HEK293 (cell line): Measurements from ENCODE around the gene ANO2.

Experiments
- CTCF ChIA-PET: fragments of 350-600 bp; formaldehyde crosslinking; extraction: SDS; loops from one replicate; lab custom pipeline; 2021; ENCODE audit warnings: antibody characterized with exemption; lab: Yijun Ruan, JAX
- POLR2A ChIA-PET: fragments of 300-600 bp; formaldehyde crosslinking; extraction: SDS; loops from one replicate; lab custom pipeline; 2020; ENCODE audit warnings: antibody characterized with exemption, inconsistent platforms; lab: Yijun Ruan, JAX
- H3K27ac ChIP-seq: fragments of 200-500 bp; sonication (Bioruptor generic); 2 replicates; pipeline ENCODE4 v1.5.1; 2014; ENCODE audit warnings: low read depth, low read length, control low read depth, inconsistent platforms; ENCODE audit errors: extremely low read depth
- H3K36me3 ChIP-seq, 2 experiments: fragments of 200-500 bp in 1 of 2; sonication (Bioruptor generic) in 1 of 2; 1 replicate in 1 of 2; 2 replicates in 1 of 2; pipeline ENCODE4 v1.5.1; 2014 to 2017; ENCODE audit warnings: inconsistent platforms in 2 of 2, low read length in 2 of 2; ENCODE audit not compliant: control insufficient read depth in 2 of 2, insufficient read depth in 1 of 2
- H3K4me1 ChIP-seq: fragments of 200-500 bp; sonication (Bioruptor generic); 2 replicates; pipeline ENCODE4 v1.5.1; 2014; ENCODE audit warnings: mild to moderate bottlenecking, low read length, inconsistent platforms; ENCODE audit not compliant: control insufficient read depth, insufficient read depth
- H3K4me3 ChIP-seq: 2 replicates; pipeline ENCODE4 v1.5.1; 2011; ENCODE audit warnings: low read depth, mild to moderate bottlenecking, control low read depth, low read length, moderate library complexity
- H3K9me3 ChIP-seq: fragments of 200-500 bp; sonication (Bioruptor generic); 2 replicates; pipeline ENCODE4 v1.5.1; 2014; ENCODE audit warnings: low read depth, low read length, inconsistent platforms; ENCODE audit not compliant: control insufficient read depth, insufficient read depth
- BCL6B ChIP-seq: fragments of 450-650 bp; formaldehyde crosslinking; IDR thresholded peaks from 2 replicates; pipeline ENCODE4 v1.5.1; 2017; ENCODE audit warnings: missing biosample characterization, missing genetic modification characterization
- GLIS2 ChIP-seq: fragments of 450-650 bp; formaldehyde crosslinking; IDR thresholded peaks from 2 replicates; pipeline ENCODE4 v1.5.1; 2016; ENCODE audit warnings: missing biosample characterization, missing genetic modification characterization
- KLF17 ChIP-seq: fragments of 450-650 bp; formaldehyde crosslinking; IDR thresholded peaks from 2 replicates; pipeline ENCODE4 v1.5.1; 2016; ENCODE audit warnings: missing biosample characterization, missing genetic modification characterization
- KLF9 ChIP-seq: fragments of 450-650 bp; formaldehyde crosslinking; IDR thresholded peaks from 2 replicates; pipeline ENCODE4 v1.5.1; 2016; ENCODE audit warnings: missing biosample characterization, missing genetic modification characterization, low read depth
- MZF1 ChIP-seq: fragments of 450-650 bp; formaldehyde crosslinking; IDR thresholded peaks from 2 replicates; pipeline ENCODE4 v1.5.1; 2017; ENCODE audit warnings: missing biosample characterization, missing genetic modification characterization, borderline replicate concordance
- PRDM4 ChIP-seq: fragments of 450-650 bp; formaldehyde crosslinking; IDR thresholded peaks from 2 replicates; pipeline ENCODE4 v1.5.1; 2017; ENCODE audit warnings: missing biosample characterization, missing genetic modification characterization
- RBAK ChIP-seq: fragments of 450-650 bp; formaldehyde crosslinking; IDR thresholded peaks from 2 replicates; pipeline ENCODE4 v1.5.1; 2016; ENCODE audit warnings: missing biosample characterization, missing genetic modification characterization
- SCRT2 ChIP-seq: fragments of 450-650 bp; formaldehyde crosslinking; IDR thresholded peaks from 2 replicates; pipeline ENCODE4 v1.5.1; 2016; ENCODE audit warnings: missing biosample characterization, missing genetic modification characterization
- SP3 ChIP-seq: fragments of 450-650 bp; formaldehyde crosslinking; IDR thresholded peaks from 2 replicates; pipeline ENCODE4 v1.5.1; 2016; ENCODE audit warnings: missing biosample characterization, missing genetic modification characterization
- ZBTB6 ChIP-seq: fragments of 450-650 bp; formaldehyde crosslinking; IDR thresholded peaks from 2 replicates; pipeline ENCODE4 v1.5.1; 2017; ENCODE audit warnings: missing biosample characterization, missing genetic modification characterization
- ZBTB7A ChIP-seq: fragments of 450-650 bp; formaldehyde crosslinking; IDR thresholded peaks from 2 replicates; pipeline ENCODE4 v1.5.1; 2016; ENCODE audit warnings: low read depth, missing biosample characterization, missing genetic modification characterization
- ZNF112 ChIP-seq: fragments of 450-650 bp; formaldehyde crosslinking; IDR thresholded peaks from 2 replicates; pipeline ENCODE4 v1.5.0; 2017; ENCODE audit warnings: missing biosample characterization, missing genetic modification characterization
- ZNF138 ChIP-seq: fragments of 450-650 bp; formaldehyde crosslinking; IDR thresholded peaks from 2 replicates; pipeline ENCODE4 v1.5.1; 2016; ENCODE audit warnings: missing biosample characterization, missing genetic modification characterization, borderline replicate concordance
- ZNF2 ChIP-seq: fragments of 450-650 bp; formaldehyde crosslinking; IDR thresholded peaks from 2 replicates; pipeline ENCODE4 v1.5.1; 2016; ENCODE audit warnings: missing biosample characterization, missing genetic modification characterization
- ZNF221 ChIP-seq: fragments of 450-650 bp; formaldehyde crosslinking; IDR thresholded peaks from 2 replicates; pipeline ENCODE4 v1.5.1; 2017; ENCODE audit warnings: missing biosample characterization, missing genetic modification characterization, borderline replicate concordance
- ZNF223 ChIP-seq: fragments of 450-650 bp; formaldehyde crosslinking; IDR thresholded peaks from 2 replicates; pipeline ENCODE4 v1.5.1; 2016; ENCODE audit warnings: missing biosample characterization, missing genetic modification characterization
- ZNF324 ChIP-seq: fragments of 450-650 bp; formaldehyde crosslinking; IDR thresholded peaks from 2 replicates; pipeline ENCODE4 v1.5.1; 2016; ENCODE audit warnings: missing biosample characterization, missing genetic modification characterization
- ZNF341 ChIP-seq: fragments of 450-650 bp; formaldehyde crosslinking; IDR thresholded peaks from 2 replicates; pipeline ENCODE4; 2016; ENCODE audit warnings: low read depth, missing biosample characterization, missing genetic modification characterization
- ZNF354C ChIP-seq: fragments of 450-650 bp; formaldehyde crosslinking; IDR thresholded peaks from 2 replicates; pipeline ENCODE4 v1.5.1; 2016; ENCODE audit warnings: missing biosample characterization, missing genetic modification characterization, low read depth, borderline replicate concordance
- ZNF394 ChIP-seq: fragments of 450-650 bp; formaldehyde crosslinking; IDR thresholded peaks from 2 replicates; pipeline ENCODE4 v1.5.1; 2016; ENCODE audit warnings: missing biosample characterization, missing genetic modification characterization, mild to moderate bottlenecking, moderate library complexity, borderline replicate concordance
- ZNF48 ChIP-seq: fragments of 450-650 bp; formaldehyde crosslinking; IDR thresholded peaks from 2 replicates; pipeline ENCODE4 v1.5.1; 2016; ENCODE audit warnings: missing biosample characterization, missing genetic modification characterization
- ZNF488 ChIP-seq: fragments of 450-650 bp; formaldehyde crosslinking; IDR thresholded peaks from 2 replicates; pipeline ENCODE4 v1.5.1; 2016; ENCODE audit warnings: missing biosample characterization, missing genetic modification characterization
- ZNF670 ChIP-seq: fragments of 450-650 bp; formaldehyde crosslinking; IDR thresholded peaks from 2 replicates; pipeline ENCODE4 v1.5.1; 2016; ENCODE audit warnings: missing biosample characterization, missing genetic modification characterization, low read depth
- ZNF785 ChIP-seq: fragments of 450-650 bp; formaldehyde crosslinking; IDR thresholded peaks from 2 replicates; pipeline ENCODE4 v1.5.1; 2016; ENCODE audit warnings: missing biosample characterization, missing genetic modification characterization
- ZSCAN30 ChIP-seq: fragments of 450-650 bp; IDR thresholded peaks from 2 replicates; pipeline ENCODE4 v1.5.1; 2018; ENCODE audit warnings: missing biosample characterization, mild to moderate bottlenecking, missing genetic modification characterization, moderate library complexity

The ANO2 gene

GRCh38 chr12:5684989-5685388 is 260.1 kb downstream of the ANO2 start (continued):
- no peak for TF ChIP-seq ZNF221
- TF ChIP-seq ZNF670 = no peak
- TF ChIP-seq ZBTB7A = no peak
- TF ChIP-seq ZNF341 (tag by site-specific recombination) = no peak
- TF ChIP-seq ZNF785 (tag by site-specific recombination) = no peak
- no peak for TF ChIP-seq ZSCAN30 (tag by site-specific recombination)
- no peak for TF ChIP-seq ZNF488 (tag by site-specific recombination)
- no peak for TF ChIP-seq MZF1 (tag by site-specific recombination)
- no peak for TF ChIP-seq ZNF354C (tag by site-specific recombination)

GRCh38 chr12:5682581-5682980 is 262.5 kb downstream of the ANO2 start:
- Histone ChIP-seq H3K27ac (no peak overlapping the region), H3K4me3 (no peak overlapping the region), H3K36me3 (no peaks in the 10 kb centered on the region), H3K4me1 (no peaks in the 10 kb centered on the region), H3K9me3 (no peaks in the 10 kb centered on the region)
- ChIA-PET CTCF (interaction anchor here (0.6 to 0.9 kb wide), 2 partner anchors 26 to 63 kb away, joined by 4 read pairs; no protein-coding TSS in a partner anchor), POLR2A (no interaction called here)
- TF ChIP-seq ZNF394 = no peak

GRCh38 chr12:5678176-5678575 is 266.9 kb downstream of the ANO2 start:
- no peaks in the 10 kb centered on the region for H3K9me3 ChIP-seq
- no peak overlapping the region for H3K27ac ChIP-seq
- no peak overlapping the region for H3K4me3 ChIP-seq
- CTCF ChIA-PET = no interaction called here
- H3K4me1 ChIP-seq = no peaks in the 10 kb centered on the region
- POLR2A ChIA-PET = no interaction called here
- H3K36me3 ChIP-seq = no peaks in the 10 kb centered on the region
- TF ChIP-seq ZNF138 (tag by site-specific recombination) (no peak), KLF17 (no peak), RBAK (tag by site-specific recombination) (no peak), KLF9 (tag by site-specific recombination) (no peak), ZNF2 (tag by site-specific recombination) (no peak), ZBTB6 (tag by site-specific recombination) (no peak), BCL6B (tag by site-specific recombination) (no peak), ZNF223 (tag by site-specific recombination) (no peak), SCRT2 (tag by site-specific recombination) (no peak), SP3 (tag by site-specific recombination) (no peak), GLIS2 (tag by site-specific recombination) (no peak), ZNF48 (tag by site-specific recombination) (no peak), ZNF112 (tag by site-specific recombination) (no peak), PRDM4 (tag by site-specific recombination) (no peak), ZNF324 (tag by site-specific recombination) (no peak)
